ENCODE data around the gene CTSA.

Gene CTSA

DNA sequence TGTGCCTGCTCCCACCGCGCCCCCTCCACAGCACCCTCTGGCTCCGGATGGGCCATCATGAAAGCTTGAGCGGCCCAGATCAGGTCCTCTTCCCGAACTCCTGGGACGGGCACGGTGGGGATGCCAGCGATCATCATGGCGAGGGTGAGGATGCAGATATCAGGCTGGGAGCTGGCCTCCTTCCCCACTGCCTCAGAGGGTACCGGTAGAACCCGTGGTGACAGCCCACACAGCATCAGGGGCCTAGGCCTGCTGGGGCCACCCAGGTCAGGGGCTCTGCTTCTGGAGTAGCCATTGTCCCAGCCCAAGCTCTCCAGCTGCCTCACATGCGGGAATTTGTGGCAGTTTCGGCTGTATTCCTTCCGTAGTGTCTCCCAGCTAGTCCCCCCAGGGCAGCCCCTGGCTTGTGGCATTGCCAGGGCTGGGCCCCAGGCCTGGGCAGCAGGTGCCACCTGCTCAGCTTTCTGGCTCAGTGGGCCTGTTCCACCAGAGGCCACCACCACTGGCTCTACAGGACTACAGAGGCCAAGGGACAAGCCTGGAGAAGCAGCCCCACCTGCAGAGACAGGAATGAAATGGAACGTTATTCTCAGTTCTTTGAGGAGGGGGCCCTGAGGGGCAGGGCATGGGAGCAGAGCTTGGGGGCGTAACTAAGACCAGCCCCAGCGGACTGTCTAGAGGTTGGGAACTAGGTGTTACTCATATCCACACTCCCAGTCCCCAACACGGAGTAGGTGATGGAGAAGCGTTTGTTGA is 4.4 kb upstream of the CTSA start:
- no peak overlapping the region for H2BK120ac ChIP-seq (ENCODE audit: low read depth, low read length)
- no peak overlapping the region for H3K4me3 ChIP-seq (ENCODE audit: low read length in 2 of 2)
- H3K36me3 ChIP-seq (replicated peaks in 1 of 2; ENCODE audit: control insufficient read depth in 2 of 2, insufficient read depth in 2 of 2, low read length in 2 of 2): peaks cover 19 to 46% of the 10 kb centered on the region in 2 donors
- no peak overlapping the region for H2BK5ac ChIP-seq (ENCODE audit: low read length)
- peaks cover 0 to 1% of the 10 kb centered on the region in 2 donors for H3K9me3 ChIP-seq (replicated peaks in 1 of 2; ENCODE audit: control insufficient read depth in 2 of 2, insufficient read depth in 1 of 2, low read depth in 1 of 2, low read length in 2 of 2)
- H4K91ac ChIP-seq (ENCODE audit: low read depth, low read length, poor library complexity): no peak overlapping the region
- no peak overlapping the region for H3K9ac ChIP-seq (ENCODE audit: low read depth, low read length, poor library complexity)
- no peak overlapping the region for H2BK15ac ChIP-seq (ENCODE audit: low read length)
- no peak overlapping the region for H2AK5ac ChIP-seq (ENCODE audit: low read depth, low read length)
- H3K4me1 ChIP-seq (ENCODE audit: control insufficient read depth in 2 of 2, insufficient read depth in 1 of 2, low read depth in 1 of 2, low read length in 2 of 2): peaks cover 3 to 5% of the 10 kb centered on the region in 2 donors
- no peak overlapping the region for H3K4ac ChIP-seq (ENCODE audit: low read length)
- no peak overlapping the region for H3K23ac ChIP-seq (ENCODE audit: low read depth, low read length, poor library complexity)
- no peak overlapping the region for H3K4me2 ChIP-seq (ENCODE audit: insufficient read depth, low read length, poor library complexity, severe bottlenecking)
- no peak overlapping the region for H4K8ac ChIP-seq (ENCODE audit: low read depth, low read length)
- peaks cover 0 to 7% (median 0%) of the 10 kb centered on the region in 3 experiments for H3K27me3 ChIP-seq (ENCODE audit: control insufficient read depth in 3 of 3, insufficient read depth in 3 of 3, low read depth in 1 of 3, low read length in 3 of 3)
- no peak overlapping the region for H3K18ac ChIP-seq (ENCODE audit: low read length)
- WGBS, 2 donors (ENCODE audit: extremely low coverage in 2 of 2, insufficient read length in 2 of 2, insufficient replicate concordance in 1 of 2): no CpG with 5 or more reads among the region's 19 CpGs
- H3K79me1 ChIP-seq (ENCODE audit: low read depth, low read length): peaks cover 2% of the 10 kb centered on the region
- H3K27ac ChIP-seq (replicated peaks; ENCODE audit: low read length): no peak overlapping the region
- no peak overlapping the region for H2BK12ac ChIP-seq (ENCODE audit: low read length)
- no peak overlapping the region for H3K14ac ChIP-seq (ENCODE audit: low read length)
- no peak overlapping the region for H2AFZ ChIP-seq (ENCODE audit: low read length)
- no peak for DNase-seq (ENCODE audit: low spot score)

DNA sequence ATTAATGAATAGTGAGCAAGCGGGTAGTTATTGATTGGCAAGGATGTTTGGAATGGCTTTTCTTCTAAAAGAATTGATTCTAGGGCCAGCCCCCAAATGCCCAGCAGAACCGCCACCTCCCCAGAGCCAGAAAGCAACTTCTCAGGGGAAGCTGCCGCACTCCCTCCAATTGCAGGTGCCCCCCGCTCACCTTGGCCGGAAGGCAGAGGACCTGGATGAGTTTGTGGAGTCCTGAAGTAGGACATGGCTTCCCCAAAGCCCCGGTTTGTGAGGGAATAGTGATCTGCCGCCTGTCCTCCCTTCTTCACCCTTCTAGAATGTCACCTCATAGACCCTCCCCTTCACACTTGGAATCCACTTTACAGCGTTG is 3.8 kb upstream of the CTSA start, which contains the start of gene SPATA25:
TSS of gene SPATA25 (minus strand) at position 277 of the 370 bp plus-strand sequence. CDS start at position 245, 32 bp downstream.
- Histone ChIP-seq H2BK15ac (ENCODE audit: low read length) (no peak within 1 kb of the TSS), H3K79me1 (ENCODE audit: low read depth, low read length) (peaks cover 2% of the 10 kb centered on the region), H2BK120ac (ENCODE audit: low read depth, low read length) (no peak within 1 kb of the TSS), H3K36me3 (replicated peaks in 1 of 2; ENCODE audit: control insufficient read depth in 2 of 2, insufficient read depth in 2 of 2, low read length in 2 of 2) (peaks cover 19 to 45% of the 10 kb centered on the region in 2 donors), H2BK12ac (ENCODE audit: low read length) (no peak within 1 kb of the TSS), H4K91ac (ENCODE audit: low read depth, low read length, poor library complexity) (no peak within 1 kb of the TSS), H4K8ac (ENCODE audit: low read depth, low read length) (no peak within 1 kb of the TSS), H3K4me2 (ENCODE audit: insufficient read depth, low read length, poor library complexity, severe bottlenecking) (no peak within 1 kb of the TSS), H3K4me3 (ENCODE audit: low read length in 2 of 2) (no peak within 1 kb of the TSS), H3K9me3 (replicated peaks in 1 of 2; ENCODE audit: control insufficient read depth in 2 of 2, insufficient read depth in 1 of 2, low read depth in 1 of 2, low read length in 2 of 2) (peaks cover 0 to 1% of the 10 kb centered on the region in 2 donors), H3K27ac (replicated peaks; ENCODE audit: low read length) (no peak within 1 kb of the TSS), H2AFZ (ENCODE audit: low read length) (no peak within 1 kb of the TSS), H3K18ac (ENCODE audit: low read length) (no peak within 1 kb of the TSS), H2BK5ac (ENCODE audit: low read length) (no peak within 1 kb of the TSS), H3K23ac (ENCODE audit: low read depth, low read length, poor library complexity) (no peak within 1 kb of the TSS), H3K14ac (ENCODE audit: low read length) (no peak within 1 kb of the TSS), H3K27me3 (ENCODE audit: control insufficient read depth in 3 of 3, insufficient read depth in 3 of 3, low read depth in 1 of 3, low read length in 3 of 3) (peaks cover 0 to 7% (median 0%) of the 10 kb centered on the region in 3 experiments), H3K4ac (ENCODE audit: low read length) (no peak within 1 kb of the TSS), H3K9ac (ENCODE audit: low read depth, low read length, poor library complexity) (no peak within 1 kb of the TSS), H2AK5ac (ENCODE audit: low read depth, low read length) (no peak within 1 kb of the TSS), H3K4me1 (ENCODE audit: control insufficient read depth in 2 of 2, insufficient read depth in 1 of 2, low read depth in 1 of 2, low read length in 2 of 2) (peaks cover 5 to 6% of the 10 kb centered on the region in 2 donors)
- no CpG with 5 or more reads among the region's 8 CpGs for WGBS, 2 donors (ENCODE audit: extremely low coverage in 2 of 2, insufficient read length in 2 of 2, insufficient replicate concordance in 1 of 2)
- DNase-seq (ENCODE audit: low spot score): no peak

DNA sequence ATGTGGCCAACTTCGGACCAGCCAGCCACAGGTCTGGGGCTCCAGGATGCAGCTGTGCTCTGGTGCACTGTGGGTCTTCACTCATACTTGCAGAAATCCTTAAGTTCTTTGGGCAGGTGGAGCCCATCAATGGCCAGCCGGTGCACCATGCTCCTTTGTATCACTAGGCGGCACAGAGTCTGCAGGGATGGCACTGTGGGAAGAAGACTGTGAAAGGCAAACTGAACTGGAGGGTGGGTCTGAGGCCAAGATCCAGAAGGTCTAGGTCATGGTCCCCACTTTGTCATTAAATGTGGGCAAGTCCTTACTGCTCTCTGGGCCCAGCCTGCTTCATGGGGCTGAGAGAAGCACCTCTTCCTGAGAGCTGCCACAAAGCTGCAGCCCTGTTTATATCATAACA is 2.5 kb upstream of the CTSA start:
- H3K4ac ChIP-seq (ENCODE audit: low read length): no peak overlapping the region
- no peak overlapping the region for H3K14ac ChIP-seq (ENCODE audit: low read length)
- no peak for DNase-seq (ENCODE audit: low spot score)
- H3K18ac ChIP-seq (ENCODE audit: low read length): no peak overlapping the region
- no peak overlapping the region for H2BK120ac ChIP-seq (ENCODE audit: low read depth, low read length)
- H2AFZ ChIP-seq (ENCODE audit: low read length): no peak overlapping the region
- no peak overlapping the region for H2AK5ac ChIP-seq (ENCODE audit: low read depth, low read length)
- H3K4me3 ChIP-seq (ENCODE audit: low read length in 2 of 2): no peak overlapping the region
- H3K4me1 ChIP-seq (ENCODE audit: control insufficient read depth in 2 of 2, insufficient read depth in 1 of 2, low read depth in 1 of 2, low read length in 2 of 2): peaks cover 5 to 6% of the 10 kb centered on the region in 2 donors
- WGBS, 2 donors (ENCODE audit: extremely low coverage in 2 of 2, insufficient read length in 2 of 2, insufficient replicate concordance in 1 of 2): no CpG with 5 or more reads among the region's 3 CpGs
- no peak overlapping the region for H4K8ac ChIP-seq (ENCODE audit: low read depth, low read length)
- no peak overlapping the region for H2BK5ac ChIP-seq (ENCODE audit: low read length)
- H3K9me3 ChIP-seq (replicated peaks in 1 of 2; ENCODE audit: control insufficient read depth in 2 of 2, insufficient read depth in 1 of 2, low read depth in 1 of 2, low read length in 2 of 2): peaks cover 0 to 1% of the 10 kb centered on the region in 2 donors
- H3K9ac ChIP-seq (ENCODE audit: low read depth, low read length, poor library complexity): no peak overlapping the region
- H3K79me1 ChIP-seq (ENCODE audit: low read depth, low read length): peaks cover 2% of the 10 kb centered on the region
- H3K23ac ChIP-seq (ENCODE audit: low read depth, low read length, poor library complexity): no peak overlapping the region
- H2BK15ac ChIP-seq (ENCODE audit: low read length): no peak overlapping the region
- H3K4me2 ChIP-seq (ENCODE audit: insufficient read depth, low read length, poor library complexity, severe bottlenecking): no peak overlapping the region
- H3K36me3 ChIP-seq (replicated peaks in 1 of 2; ENCODE audit: control insufficient read depth in 2 of 2, insufficient read depth in 2 of 2, low read length in 2 of 2): peaks cover 10 to 39% of the 10 kb centered on the region in 2 donors
- no peak overlapping the region for H3K27ac ChIP-seq (replicated peaks; ENCODE audit: low read length)
- no peak overlapping the region for H4K91ac ChIP-seq (ENCODE audit: low read depth, low read length, poor library complexity)
- peaks cover 0 to 7% (median 0%) of the 10 kb centered on the region in 3 experiments for H3K27me3 ChIP-seq (ENCODE audit: control insufficient read depth in 3 of 3, insufficient read depth in 3 of 3, low read depth in 1 of 3, low read length in 3 of 3)
- no peak overlapping the region for H2BK12ac ChIP-seq (ENCODE audit: low read length)

Measured in neuronal stem cell (in vitro differentiated cells).